Keratinocyte (primary cell): Measurements from ENCODE around the gene HLTF. TPM values are rescaled to one million over a fixed set of nuclear protein-coding genes. Genes with fewer than 3 reads are reported as not detected.

Source experiments
- DNase-seq: peaks from one replicate; pipeline ENCODE4 v3.0.0-alpha.2; 2011; ENCODE audit warnings: low read depth, missing footprints, low spot score
- FAIRE-seq: peaks from 2 replicates; lab custom pipeline; 2011; peaks lifted over from hg19 to GRCh38; lab: Jason Lieb, UNC
- H2AFZ ChIP-seq: 2 replicates; pipeline ENCODE4 v1.6.0; 2012; ENCODE audit warnings: low read length, control low read depth, inconsistent platforms; ENCODE audit not compliant: control insufficient read depth
- H3K27ac ChIP-seq: 2 replicates; pipeline ENCODE4 v1.5.1; 2011; ENCODE audit warnings: low read length; ENCODE audit not compliant: control insufficient read depth, insufficient read depth
- H3K27me3 ChIP-seq: 3 replicates; pipeline ENCODE4 v1.6.0; 2011; ENCODE audit warnings: low read length; ENCODE audit not compliant: control insufficient read depth, insufficient read depth; ENCODE audit errors: extremely low read depth
- H3K36me3 ChIP-seq, 2 experiments: 2 replicates in 1 of 2; 3 replicates in 1 of 2; pipeline ENCODE4 v1.5.1; 2011; ENCODE audit warnings: low read length in 2 of 2, mild to moderate bottlenecking in 1 of 2; ENCODE audit not compliant: control insufficient read depth in 2 of 2, insufficient read depth in 2 of 2; ENCODE audit errors: extremely low read depth in 1 of 2
- H3K4me1 ChIP-seq: 3 replicates; pipeline ENCODE4 v1.5.1; 2011; ENCODE audit warnings: low read length; ENCODE audit not compliant: control insufficient read depth, insufficient read depth; ENCODE audit errors: extremely low read depth
- H3K4me2 ChIP-seq: 3 replicates; pipeline ENCODE4 v1.6.0; 2011; ENCODE audit warnings: low read depth, low read length; ENCODE audit not compliant: control insufficient read depth, insufficient read depth; ENCODE audit errors: extremely low read depth
- H3K4me3 ChIP-seq, 3 experiments: fragments of 200-600 bp in 1 of 3; sonication (generic) in 1 of 3; 2 replicates in 2 of 3; 3 replicates in 1 of 3; pipeline ENCODE4 v1.5.1; 2011 to 2016; ENCODE audit warnings: low read length in 3 of 3, mild to moderate bottlenecking in 3 of 3, control low read depth in 2 of 3, inconsistent platforms in 1 of 3, low read depth in 1 of 3, mixed read lengths in 1 of 3, mixed run types in 1 of 3, moderate library complexity in 1 of 3; ENCODE audit not compliant: control insufficient read depth in 2 of 3, insufficient read depth in 2 of 3; ENCODE audit errors: extremely low read depth in 1 of 3
- H3K79me2 ChIP-seq: 2 replicates; pipeline ENCODE4 v1.6.0; 2012; ENCODE audit warnings: low read length; ENCODE audit not compliant: control insufficient read depth, insufficient read depth
- H3K9ac ChIP-seq: 3 replicates; pipeline ENCODE4 v1.6.0; 2011; ENCODE audit warnings: low read length; ENCODE audit not compliant: control insufficient read depth, insufficient read depth; ENCODE audit errors: extremely low read depth
- H3K9me1 ChIP-seq: 3 replicates; pipeline ENCODE4 v1.6.0; 2011; ENCODE audit warnings: low read length; ENCODE audit not compliant: control insufficient read depth, insufficient read depth; ENCODE audit errors: extremely low read depth
- H3K9me3 ChIP-seq: 2 replicates; pipeline ENCODE4 v1.5.1; 2012; ENCODE audit warnings: low read depth, low read length; ENCODE audit not compliant: control insufficient read depth
- H4K20me1 ChIP-seq: 3 replicates; pipeline ENCODE4 v1.6.0; 2011; ENCODE audit warnings: low read length; ENCODE audit not compliant: control insufficient read depth, insufficient read depth; ENCODE audit errors: extremely low read depth
- CTCF ChIP-seq, 3 experiments: IDR thresholded peaks in 1 of 3; conservative IDR thresholded peaks in 1 of 3; optimal IDR thresholded peaks in 1 of 3; 2 replicates in 2 of 3; 3 replicates in 1 of 3; pipeline versions ENCODE3 to v1.5.1; 2011; ENCODE audit warnings: low read length in 3 of 3, mild to moderate bottlenecking in 3 of 3, moderate library complexity in 2 of 3, control low read depth in 1 of 3, inconsistent platforms in 1 of 3; ENCODE audit not compliant: insufficient read depth in 2 of 3; ENCODE audit errors: extremely low read depth in 1 of 3
- EZH2 ChIP-seq: IDR thresholded peaks from one replicate; pipeline ENCODE4 v1.6.1; 2012; ENCODE audit warnings: inconsistent platforms, mild to moderate bottlenecking, low read length, moderate library complexity
- dilution Hi-C: fragments of 300-500 bp; cut with MboI; formaldehyde crosslinking; loops from one replicate; pipeline ENCODE4 v1.7.0; 2020; ENCODE audit warnings: low sequenced_read_pairs; ENCODE audit not compliant: extremely low pct_ligation_motif_present
- polyA plus RNA-seq, 5 experiments: library from polyadenylated mRNA; depleted of rRNA in 3 of 5; stranded (reverse) in 3 of 5; stranded (forward) in 1 of 5; unstranded in 1 of 5; fragments of >200 nt; gene quantifications; 1 replicate in 1 of 5; 2 replicates in 3 of 5; 3 replicates in 1 of 5; pipeline versions ENCODE4 v1.2.1 to v1.2.3, GENCODE V29; 2011 to 2012; ENCODE audit warnings: missing spikeins in 2 of 5, low read depth in 1 of 5, low replicate concordance in 1 of 5

The HLTF gene
- polyA plus RNA-seq, 1 donor (not counting 4 experiments of a cell fraction or from before 2014, with no cell fraction given) = 9.1 TPM

GRCh38 chr3:149001727-149002126 lies 84.6 kb downstream of the HLTF start:
- Histone ChIP-seq H3K9me3 (no peaks in the 10 kb centered on the region), H3K9me1 (no peaks in the 10 kb centered on the region), H4K20me1 (no peaks in the 10 kb centered on the region), H3K4me3 (no peak overlapping the region), H3K36me3 (peaks cover 0 to 5% of the 10 kb centered on the region in 2 experiments), H3K4me1 (no peaks in the 10 kb centered on the region), H3K27ac (no peak overlapping the region), H2AFZ (no peak overlapping the region), H3K27me3 (no peaks in the 10 kb centered on the region), H3K9ac (no peak overlapping the region), H3K4me2 (no peak overlapping the region), H3K79me2 (no peaks in the 10 kb centered on the region)
- dilution Hi-C loops = no loop called here
- FAIRE-seq (no peak), DNase-seq (no peak)
- TF ChIP-seq CTCF (optimal IDR thresholded peaks at IDR 0.05 in 1 of 3, IDR thresholded peaks at IDR 0.05 in 1 of 3, conservative IDR thresholded peaks at IDR 0.05 in 1 of 3; ENCODE audit: extremely low read depth in 1 of 3, insufficient read depth in 2 of 3, low read length in 3 of 3) = no peak
- no peak for TF ChIP-seq EZH2

GRCh38 chr3:149000206-149000745 lies 86.1 kb downstream of the HLTF start:
- no peak for FAIRE-seq
- Histone ChIP-seq H3K27ac (no peak overlapping the region), H2AFZ (no peak overlapping the region), H4K20me1 (no peaks in the 10 kb centered on the region), H3K36me3 (peaks cover 0 to 12% of the 10 kb centered on the region in 2 experiments), H3K9me3 (no peaks in the 10 kb centered on the region), H3K4me2 (no peak overlapping the region), H3K9ac (no peak overlapping the region), H3K9me1 (no peaks in the 10 kb centered on the region), H3K27me3 (no peaks in the 10 kb centered on the region), H3K4me3 (no peak overlapping the region), H3K79me2 (no peaks in the 10 kb centered on the region), H3K4me1 (no peaks in the 10 kb centered on the region)
- TF ChIP-seq EZH2 (no peak), CTCF (optimal IDR thresholded peaks at IDR 0.05 in 1 of 3, IDR thresholded peaks at IDR 0.05 in 1 of 3, conservative IDR thresholded peaks at IDR 0.05 in 1 of 3; ENCODE audit: extremely low read depth in 1 of 3, insufficient read depth in 2 of 3, low read length in 3 of 3) (no peak)
- no peak for DNase-seq
- dilution Hi-C loops = no loop called here
